CD4-positive, alpha-beta T cell treated with Interleukin-12 subunit alpha and Interleukin-12 subunit beta, for 1 hour (primary cell): ENCODE measurements around the gene TSEN54.

Source experiments
- DNase-seq: peaks from one replicate; pipeline ENCODE4 v3.0.0-alpha.2; 2020

Gene TSEN54

DNA sequence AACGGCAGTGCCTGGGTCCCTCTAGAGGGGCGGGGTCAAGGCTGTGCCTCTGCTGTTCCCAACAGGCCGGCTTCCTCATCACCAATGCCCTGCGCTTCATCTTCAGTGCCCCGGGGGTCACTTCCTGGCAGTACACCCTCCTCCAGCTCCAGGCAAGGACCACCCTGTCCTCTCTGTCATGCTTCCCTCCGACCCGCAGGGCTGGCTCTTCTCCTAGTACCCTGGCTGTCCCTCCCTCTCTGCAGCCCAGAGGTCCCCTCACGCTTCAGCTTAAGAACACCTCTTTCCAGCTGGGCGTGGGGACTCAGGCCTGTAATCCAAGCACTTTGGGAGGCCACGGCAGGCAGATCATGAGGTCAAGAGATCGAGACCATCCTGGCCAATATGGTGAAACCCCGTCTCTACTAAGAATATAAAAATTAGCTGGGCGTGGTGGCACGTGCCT is 26.8 kb upstream of the TSEN54 start:
- no peak for DNase-seq

DNA sequence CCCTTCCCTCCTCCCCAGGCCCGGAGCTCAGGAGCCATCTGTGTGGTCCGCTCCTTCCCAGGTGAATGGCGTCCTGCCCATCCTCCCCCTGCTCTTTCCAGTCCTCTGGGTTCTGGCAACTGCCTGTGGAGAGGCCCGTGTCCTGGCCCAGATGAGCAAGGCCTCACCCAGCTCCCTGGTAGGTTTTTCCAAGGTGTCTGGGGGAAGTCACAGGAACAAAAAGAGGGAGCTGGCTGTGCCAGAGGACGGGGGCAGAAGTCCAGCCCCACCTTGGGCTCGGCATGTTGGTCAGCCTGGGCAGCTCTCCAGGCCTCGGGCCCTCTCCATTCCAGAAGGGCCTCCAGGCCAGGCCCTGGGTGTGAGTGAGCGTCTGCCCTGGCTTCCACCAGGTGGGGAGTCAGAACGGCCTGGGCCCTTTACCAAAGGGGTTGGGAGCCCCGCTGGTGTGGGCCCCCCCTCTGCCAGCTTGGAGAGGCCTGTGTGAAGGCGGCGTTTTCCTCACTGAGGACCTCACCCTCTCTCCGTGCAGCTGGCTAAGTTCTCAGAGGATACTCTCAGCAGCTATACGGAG is 26.1 kb upstream of the TSEN54 start:
- no peak for DNase-seq

DNA sequence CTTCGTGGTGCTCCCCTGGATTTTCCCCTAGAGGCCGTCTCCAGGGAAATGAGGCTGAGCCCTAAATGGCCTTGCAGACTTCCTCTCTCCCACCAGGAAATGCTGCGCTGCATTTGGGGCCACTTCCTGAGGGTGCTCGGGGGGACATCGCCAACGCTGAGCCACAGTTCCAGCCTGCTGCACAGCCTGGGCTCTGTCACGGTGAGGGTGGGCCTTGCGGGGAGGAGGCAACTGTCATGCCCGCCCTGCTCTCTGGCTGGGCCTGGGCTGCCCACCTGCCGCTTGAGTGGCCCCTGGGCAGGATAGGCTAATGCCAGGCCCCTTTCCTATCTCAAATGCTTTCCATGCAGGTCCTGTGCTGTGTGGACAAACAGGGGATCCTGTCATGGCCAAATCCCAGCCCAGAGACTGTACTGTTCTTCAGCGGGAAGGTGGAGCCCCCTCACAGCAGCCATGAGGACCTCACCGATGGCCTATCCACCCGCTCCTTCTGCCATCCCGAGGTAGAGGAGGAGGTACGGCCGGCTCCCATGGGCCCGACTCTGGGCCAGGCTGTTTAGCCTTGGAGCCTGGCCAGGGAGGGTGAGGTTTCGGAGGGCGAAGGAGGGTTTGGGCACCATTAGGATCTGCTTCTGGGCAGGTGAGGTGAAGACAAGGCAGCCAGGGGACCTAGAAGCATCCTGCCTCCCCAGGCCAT is 25.2 kb upstream of the TSEN54 start:
- DNase-seq, result no peak

DNA sequence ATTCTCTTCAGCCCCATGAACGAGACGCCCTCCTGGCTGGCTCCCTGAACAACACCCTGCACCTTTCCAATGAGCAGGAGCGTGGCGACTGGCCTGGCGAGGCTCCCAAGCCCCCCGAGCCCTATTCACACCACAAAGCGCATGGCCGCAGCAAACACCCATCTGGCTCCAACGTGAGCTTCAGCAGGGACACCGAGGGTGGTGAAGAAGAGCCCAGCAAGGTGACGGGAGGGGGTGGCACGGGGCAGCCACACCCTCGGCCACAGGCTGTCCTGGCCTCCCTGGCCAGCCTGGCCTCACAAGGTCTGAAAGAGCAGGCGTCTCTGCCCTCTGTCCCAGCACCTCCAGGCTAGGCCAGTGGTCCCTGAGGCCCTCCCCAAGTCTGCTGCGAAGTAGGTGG is 24.6 kb upstream of the TSEN54 start:
- DNase-seq, result no peak

DNA sequence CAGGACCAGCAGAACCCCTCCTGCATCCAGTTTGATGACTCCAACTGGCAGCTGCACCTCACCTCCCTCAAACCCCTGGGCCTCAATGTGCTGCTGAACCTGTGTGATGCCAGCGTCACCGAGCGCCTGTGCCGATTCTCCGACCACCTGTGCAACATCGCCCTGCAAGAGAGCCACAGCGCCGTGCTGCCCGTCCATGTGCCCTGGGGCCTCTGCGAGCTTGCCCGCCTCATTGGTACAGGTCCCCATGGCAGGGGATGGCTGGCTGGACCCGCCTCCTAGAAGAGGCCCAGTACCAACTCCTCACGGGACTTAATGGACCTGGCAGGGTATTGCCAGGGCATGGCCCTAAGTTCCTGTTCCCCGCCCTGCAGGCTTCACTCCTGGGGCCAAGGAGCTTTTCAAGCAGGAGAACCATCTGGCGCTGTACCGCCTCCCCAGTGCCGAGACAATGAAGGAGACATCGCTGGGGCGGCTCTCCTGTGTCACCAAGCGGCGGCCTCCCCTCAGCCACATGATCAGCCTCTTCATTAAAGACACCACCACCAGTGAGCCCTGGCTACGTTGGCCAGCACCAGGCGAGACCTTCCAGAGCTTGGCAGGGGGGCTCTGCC is 23.7 kb upstream of the TSEN54 start:
- DNase-seq, result no peak

DNA sequence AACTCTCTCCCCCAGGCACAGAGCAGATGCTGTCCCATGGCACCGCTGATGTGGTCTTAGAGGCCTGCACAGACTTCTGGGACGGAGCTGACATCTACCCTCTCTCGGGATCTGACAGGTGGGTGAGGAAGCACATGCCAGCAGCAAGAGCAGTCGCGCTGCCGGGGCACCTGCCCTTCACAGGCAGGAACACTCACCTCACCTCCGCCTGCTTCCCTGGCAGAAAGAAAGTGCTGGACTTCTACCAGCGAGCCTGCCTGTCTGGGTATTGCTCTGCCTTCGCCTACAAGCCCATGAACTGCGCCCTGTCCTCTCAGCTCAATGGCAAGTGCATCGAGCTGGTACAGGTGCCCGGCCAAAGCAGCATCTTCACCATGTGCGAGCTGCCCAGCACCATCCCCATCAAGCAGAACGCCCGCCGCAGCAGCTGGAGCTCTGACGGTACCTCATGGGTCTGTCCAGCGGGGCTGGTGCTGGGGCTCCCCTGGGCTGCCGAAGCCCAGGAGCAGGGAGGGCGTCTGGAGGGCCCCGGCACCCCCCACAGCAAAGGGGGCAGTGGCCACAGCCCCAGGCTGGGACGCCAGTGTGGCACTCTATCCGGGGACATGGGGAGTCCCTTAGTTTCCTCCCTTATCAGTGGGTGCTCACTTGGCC is 22.7 kb upstream of the TSEN54 start:
- DNase-seq, result no peak

DNA sequence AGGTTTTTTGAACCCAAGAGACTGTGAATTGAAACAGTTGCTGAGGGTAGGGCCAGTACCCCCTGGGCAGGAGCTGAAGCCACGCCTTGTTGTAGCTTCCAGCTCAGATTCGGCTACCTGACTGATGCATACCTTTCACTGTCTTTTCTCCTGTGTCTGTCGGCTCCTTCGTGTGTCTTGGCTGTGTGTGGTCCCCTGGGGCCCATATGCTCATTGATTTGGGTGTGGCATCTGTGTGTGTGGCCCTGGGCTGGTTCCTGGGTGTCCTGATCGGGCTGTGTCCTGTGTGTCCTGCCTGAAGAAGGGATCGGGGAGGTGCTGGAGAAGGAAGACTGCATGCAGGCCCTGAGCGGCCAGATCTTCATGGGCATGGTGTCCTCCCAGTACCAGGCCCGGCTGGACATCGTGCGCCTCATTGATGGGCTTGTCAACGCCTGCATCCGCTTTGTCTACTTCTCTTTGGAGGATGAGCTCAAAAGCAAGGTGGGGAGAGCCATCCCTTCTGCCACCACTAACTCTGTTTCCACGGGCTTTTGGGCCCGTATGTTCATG is 21.9 kb upstream of the TSEN54 start:
- DNase-seq, result no peak

DNA sequence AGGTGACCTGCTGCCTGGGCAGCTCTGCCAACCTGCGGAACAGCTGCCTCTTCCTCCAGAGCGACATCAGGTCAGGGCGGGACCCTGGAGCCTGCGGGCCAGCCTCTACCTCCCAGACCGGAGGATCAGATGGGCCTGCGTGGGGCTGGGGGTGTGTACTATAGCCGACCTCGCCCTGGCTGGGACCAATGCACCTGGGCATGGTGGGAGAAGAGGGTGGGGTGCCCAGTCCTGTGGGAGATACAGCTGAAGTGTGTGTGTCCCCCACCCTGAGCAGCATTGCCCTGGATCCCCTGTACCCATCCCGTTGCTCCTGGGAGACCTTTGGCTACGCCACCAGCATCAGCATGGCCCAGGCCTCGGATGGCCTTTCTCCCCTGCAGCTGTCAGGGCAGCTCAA is 20.3 kb upstream of the TSEN54 start:
- DNase-seq, result no peak

DNA sequence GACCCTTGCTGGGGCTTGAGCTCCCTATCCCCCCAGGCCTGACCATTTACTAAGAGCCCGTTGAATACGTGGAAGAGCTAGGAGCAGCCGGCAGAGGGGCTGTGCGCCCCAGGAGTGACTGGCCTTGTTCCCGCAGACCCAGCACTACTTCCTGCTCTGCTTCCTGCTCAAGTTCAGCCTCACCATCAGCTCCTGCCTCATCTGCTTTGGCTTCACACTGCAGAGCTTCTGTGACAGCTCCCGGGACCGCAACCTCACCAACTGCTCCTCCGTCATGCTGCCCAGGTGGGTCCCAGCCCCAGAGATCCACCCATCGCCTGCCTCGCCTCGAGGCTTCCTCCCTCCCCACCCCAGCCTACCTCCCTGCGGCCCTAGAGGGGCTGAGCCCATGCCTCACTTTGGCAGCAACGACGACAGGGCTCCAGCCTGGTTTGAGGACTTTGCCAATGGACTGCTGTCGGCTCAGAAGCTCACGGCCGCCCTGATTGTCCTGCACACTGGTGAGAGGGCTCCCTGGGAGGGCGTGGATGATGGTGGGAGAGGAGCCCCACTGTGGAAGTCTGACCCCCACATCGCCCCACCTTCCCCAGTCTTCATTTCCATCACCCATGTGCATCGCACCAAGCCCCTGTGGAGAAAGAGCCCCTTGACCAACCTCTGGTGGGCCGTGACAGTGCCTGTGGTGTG is 18.1 kb upstream of the TSEN54 start:
- DNase-seq, result no peak

DNA sequence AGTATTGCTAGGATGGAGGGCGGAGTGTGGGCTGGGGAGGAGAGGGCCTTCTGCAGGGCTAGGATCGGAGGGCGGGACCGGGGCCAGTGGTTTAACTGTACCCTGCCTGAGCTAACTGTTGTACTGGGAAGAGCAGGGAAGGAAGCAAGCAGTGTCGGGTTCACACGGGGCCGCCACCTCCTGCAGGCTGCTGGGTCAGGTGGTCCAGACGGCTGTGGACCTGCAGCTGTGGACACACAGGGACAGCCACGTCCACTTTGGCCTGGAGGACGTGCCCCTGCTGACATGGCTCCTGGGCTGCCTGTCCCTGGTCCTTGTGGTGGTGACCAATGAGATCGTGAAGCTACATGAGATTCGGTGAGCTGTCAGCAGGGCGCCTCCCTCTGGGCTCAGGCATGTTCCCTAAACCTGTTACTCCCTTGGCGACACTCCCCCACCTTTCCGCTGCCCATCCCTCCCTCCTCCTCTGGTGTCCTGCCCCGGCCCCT is 17.6 kb upstream of the TSEN54 start:
- DNase-seq, result no peak

DNA sequence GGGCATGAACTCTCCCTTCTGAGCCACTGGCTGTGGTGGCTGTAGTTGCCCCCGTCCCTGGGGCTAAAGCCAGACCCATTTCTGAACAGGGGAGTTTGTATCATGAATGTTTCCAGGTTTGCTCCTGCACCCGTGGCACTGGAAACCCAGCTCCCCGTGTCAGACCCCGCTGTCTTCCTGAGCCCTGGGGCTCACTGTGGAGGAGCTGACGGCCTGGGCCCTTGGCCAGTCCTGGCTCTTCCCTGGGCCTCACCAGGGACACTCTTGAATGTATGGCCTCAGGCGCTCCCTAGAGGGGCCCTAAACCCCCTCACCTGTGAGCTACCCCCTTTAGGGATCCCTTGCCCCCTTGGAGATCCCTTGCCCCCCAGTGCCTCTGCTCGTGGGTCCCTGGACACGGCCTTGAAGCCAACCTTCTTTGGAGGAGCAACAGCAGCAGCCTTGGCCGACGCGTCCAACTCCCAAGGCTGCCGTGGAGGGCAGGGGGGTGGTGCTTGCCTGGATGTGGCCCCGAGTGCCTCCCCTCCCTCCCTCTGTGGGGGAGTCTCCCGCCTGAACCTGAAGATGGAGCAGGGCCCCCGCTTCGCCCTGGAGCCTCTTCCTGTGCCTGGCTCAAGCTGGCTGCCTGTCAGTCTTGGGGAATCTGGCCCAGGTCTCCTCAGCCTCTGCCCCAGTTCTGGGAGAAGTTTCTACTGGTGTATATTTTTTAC is 16.9 kb upstream of the TSEN54 start:
- DNase-seq, result no peak

DNA sequence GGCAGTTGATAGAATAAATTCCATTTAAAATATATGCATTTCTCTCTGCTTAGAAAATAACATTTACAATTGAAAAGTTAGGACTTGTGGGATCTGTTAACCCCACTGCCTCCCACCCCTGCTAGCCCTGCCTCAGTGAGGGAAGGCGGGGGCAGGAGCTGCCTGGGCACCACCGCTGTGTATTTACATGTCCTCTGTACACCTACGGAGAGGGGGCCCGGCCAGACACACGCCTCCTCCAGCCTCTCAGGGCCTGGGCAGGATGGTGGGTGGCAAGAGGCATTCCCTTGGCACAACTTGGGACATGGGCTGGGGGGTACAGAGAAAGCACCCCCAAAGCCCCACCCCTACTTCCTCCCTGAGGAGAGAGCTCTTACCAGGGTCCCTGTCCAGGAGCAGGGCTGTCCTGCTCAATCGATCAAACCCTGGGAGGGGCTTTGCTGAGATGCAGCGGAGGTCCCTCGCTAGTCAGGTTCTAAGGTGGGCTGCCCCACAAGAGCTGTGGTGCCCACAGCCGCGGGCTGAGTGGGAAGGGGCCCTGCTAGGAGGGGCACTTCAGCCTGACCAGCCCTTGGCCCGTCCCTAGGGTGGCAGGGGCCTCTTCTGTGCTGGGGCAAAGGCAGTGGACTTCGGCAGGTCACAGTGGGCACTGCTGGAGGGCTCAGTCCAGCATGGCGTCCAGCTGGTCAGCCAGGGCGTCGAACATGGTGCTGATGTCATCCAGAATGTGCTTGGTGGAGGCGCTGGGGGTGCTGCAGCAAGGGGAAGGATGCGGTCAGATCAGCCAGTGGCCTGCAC is 15.7 kb upstream of the TSEN54 start:
- no peak for DNase-seq

DNA sequence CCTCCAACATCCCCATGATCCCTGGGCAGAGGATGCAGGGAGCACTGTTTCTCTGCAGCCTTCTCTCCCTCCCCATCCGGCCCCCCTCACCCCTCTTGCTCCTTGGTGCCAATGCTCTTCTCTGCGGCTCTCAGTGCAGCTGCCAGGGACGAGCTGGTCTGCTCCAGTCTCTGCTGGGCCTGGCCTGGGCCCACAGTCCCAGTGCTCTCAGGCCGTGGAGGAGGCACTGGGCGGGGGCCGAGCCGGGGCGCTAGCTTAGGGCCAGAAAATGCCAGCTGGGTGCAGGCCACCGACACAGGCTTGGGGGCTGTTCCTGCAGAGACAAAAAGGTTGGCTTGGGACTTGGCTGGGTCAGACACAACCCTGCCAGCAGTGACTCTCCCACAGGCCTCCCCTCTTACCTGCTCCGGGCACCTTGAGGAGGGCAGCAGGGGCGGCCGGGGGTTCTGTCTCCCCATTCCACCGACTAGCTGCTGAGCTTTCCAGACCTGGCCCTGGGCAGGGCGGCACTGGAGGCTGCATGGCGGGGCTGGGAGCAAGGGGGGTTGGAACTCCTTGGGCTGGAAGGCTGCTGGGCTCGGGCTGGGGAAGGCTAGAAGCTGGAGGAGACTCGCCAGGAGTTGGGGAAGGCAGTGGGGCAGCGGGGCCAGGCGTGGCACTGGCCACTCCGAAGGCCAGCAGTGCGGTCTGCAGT is 14.8 kb upstream of the TSEN54 start:
- DNase-seq, result no peak

DNA sequence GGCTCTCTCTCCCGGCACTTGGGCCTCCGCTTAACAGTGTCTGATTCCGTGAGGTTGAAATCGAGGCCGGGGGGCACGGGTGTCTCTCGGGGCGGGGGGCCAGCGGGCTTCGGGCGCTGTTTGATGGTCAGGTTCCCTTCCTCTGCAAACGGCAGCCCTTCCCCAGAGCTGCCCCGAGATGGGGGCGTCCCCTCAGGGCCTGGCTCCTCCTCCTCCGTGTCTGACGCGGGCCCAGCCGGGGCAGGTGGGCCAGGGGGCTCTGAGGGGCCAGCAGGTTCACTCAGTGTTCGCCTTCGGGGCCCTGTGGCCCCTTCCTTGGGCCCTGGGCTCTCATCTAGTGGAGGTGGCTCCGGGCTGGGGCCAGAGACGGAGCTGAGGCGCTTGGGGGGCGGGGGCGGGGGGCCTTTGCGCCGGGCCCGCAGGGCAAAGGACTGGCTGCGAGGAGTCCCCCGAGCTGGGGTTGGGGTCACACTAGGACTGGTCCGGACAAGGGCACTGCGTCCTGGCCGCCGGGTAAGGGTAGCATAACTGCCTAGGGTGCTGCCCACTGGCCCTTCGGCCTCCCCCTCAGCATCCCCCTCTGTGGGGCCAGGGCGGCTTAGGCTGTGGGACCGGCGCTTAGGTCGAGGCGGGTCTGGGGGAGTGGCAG is 14.1 kb upstream of the TSEN54 start:
- DNase-seq, result no peak

DNA sequence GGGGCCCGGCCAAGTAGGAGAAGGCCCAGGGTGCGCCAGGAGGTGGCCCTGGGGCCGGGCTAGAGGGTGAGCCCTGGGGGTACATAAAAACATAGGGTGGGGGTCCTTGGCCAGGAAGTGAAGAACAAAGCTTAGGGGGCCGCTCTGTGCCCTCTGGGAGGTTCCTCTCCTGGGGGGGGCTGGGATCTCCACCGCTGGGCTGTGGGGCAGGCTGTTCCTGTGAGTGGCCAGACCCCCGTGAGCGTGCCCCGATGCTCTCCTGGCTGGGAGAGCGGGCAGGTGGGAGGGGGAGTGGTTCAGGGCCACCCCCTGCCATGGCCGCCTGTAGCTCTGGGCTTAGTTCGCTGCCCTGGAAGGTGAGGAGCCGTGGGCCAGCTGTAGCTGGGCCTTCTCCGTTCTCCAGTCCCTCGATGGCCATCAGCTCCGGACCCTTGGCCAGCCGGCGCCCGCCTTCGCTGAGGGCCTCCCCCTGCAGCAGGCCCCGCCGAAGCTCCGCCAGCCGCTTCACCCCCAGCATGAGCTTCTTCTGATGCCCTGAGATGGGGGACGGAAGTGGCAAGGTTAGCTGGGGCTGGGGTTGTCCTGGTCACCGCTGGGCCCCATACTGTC is 13.5 kb upstream of the TSEN54 start:
- DNase-seq, result no peak

DNA sequence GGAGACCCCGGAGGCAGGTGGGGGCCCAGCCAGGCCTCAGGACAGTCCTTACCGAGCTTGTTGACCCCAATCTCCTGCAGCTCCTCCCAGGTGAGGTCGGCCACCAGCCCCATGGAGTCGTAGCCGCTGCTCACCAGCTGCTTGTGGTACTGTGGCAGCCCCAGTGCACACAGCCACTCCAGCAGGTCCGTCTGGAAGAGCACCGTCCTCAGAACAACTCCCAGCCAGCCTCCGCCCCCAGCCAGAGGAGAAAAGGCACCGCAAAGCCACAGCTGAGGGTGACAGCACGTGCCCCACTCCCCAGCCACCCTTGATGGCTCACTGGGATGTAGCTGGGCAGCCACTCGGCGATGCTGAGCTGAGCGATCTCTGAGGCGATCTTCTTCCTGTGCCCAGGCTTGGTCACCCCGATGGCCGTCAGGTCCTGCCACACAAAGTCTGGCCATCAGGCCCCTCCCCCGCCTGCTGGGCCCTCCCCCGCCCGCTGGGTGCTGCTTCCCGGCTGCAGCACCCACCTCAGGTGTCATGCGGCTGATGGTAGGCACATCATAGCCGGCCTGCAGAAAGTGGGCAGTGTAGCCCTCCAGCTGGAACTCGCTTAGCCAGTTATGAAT is 12.9 kb upstream of the TSEN54 start:
- no peak for DNase-seq

DNA sequence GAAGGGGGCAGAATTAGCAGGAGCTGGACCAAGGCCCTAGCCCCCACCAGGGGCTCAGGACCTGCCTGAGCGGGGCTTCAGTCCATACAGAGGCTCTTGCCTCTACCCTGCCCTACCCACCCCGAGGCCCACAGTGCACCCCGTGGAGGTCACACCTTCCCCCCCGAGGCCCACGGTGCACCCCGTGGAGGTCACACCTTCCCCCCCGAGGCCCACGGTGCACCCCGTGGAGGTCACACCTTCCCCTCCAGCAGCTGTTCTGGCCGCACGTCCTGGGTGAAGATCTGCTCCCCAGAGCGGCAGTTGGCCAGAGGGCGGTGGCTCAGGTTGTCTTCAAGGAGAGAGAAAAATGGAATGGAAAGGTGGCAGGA is 12.4 kb upstream of the TSEN54 start:
- DNase-seq, result peak; percentile 20

DNA sequence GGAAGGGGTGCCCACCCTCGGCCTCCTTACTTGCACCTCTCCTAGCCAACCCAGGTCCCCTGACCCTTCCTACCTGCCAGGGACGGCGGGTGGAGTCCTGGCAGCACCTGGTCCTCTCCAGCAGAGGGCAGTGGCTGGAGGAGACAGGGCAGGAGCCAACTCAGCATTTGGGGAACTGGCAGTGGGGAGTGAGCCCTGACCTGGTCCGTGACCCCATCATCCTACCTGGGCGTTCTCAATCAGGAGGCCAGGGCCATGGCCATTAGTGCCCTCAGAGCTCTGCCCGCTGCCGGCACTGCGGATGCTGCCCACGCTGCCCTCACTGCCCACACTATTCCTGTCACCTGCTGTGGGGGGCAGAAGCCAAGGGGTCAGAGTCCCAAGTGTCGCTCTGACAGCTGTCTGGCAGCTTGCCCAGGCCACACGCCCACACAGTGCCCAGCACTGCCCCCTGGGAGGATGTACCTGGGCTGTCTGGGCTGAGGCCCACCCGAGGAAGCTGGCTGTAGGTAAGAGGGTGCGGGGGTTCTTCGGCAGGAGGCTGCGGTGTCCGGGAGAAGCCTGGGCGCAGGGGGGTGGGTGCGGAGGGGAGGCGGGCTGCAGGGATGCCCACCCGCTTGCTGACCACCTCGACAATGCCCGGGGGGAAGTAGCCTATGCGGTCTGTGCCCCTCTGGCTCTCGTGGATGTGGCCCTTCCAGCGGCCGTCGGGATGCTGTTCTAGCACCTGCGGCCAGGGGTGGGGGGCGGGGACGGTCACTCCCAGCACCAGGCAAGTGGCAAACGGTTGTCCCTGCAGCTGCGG is 11.8 kb upstream of the TSEN54 start:
- peak; percentile 47 for DNase-seq

DNA sequence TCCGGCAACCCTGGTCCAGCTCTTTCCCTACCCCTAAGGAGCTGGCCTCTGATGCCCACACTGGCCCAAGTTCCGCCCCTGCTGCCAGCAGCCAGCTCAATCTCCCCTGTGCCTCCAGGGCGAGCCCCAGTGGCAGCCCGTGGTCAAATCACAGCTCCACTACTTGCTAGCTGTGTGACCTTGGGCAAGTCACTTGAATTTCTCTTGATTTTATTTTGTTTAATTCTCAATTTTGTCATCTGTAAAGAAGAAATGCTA is 11.2 kb upstream of the TSEN54 start:
- DNase-seq, result no peak
